CD4-positive, alpha-beta T cell treated with Interleukin-1 beta for 1 hour (primary cell): ENCODE data around the gene PLEKHF1.
"Not testable (repeated sequence)": the region's sequence is repeated elsewhere in the genome, so short reads cannot be mapped to it uniquely, and the experiment has no call there.

Source experiments
- DNase-seq, 2 donors: peaks; one replicate each; pipeline ENCODE4 v3.0.0-alpha.2; 2020 to 2022

The PLEKHF1 gene, protein sequence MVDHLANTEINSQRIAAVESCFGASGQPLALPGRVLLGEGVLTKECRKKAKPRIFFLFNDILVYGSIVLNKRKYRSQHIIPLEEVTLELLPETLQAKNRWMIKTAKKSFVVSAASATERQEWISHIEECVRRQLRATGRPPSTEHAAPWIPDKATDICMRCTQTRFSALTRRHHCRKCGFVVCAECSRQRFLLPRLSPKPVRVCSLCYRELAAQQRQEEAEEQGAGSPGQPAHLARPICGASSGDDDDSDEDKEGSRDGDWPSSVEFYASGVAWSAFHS

DNA sequence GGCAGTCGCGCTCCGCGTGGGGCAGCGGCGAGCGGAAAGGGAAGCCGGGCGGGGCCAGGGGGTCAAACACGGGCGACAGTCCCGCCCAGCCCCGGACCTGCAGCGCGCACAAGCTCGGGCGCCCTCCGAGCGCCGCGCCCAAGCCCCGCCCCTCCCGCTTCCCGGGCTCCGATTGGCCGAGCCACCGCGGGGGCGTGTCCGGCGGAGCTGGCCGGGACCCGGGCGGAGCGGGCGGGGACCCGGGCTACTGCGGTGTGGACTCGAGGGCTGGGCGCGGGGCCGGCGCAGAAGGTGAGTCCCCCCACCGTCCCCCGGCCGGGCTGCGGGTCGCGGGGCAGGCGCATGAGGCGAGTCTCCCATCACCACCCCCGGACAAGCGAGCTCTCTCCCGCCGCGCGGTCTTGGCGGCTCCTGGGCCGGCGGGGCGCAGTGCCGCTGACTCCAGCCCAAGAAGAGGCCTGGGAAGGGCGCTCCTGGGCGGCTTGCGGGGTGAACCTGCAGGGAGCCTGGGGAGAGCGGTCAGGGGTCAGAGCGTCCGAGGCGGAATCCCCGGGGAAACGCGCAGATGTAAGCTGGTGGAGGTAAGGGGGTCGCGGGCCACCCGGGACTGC lies at the start of gene PLEKHF1:
Gene PLEKHF1, plus strand, starts transcription at position 247 of the 611 bp plus-strand sequence. CDS start 8,379 bp downstream, outside the sequence.
- DNase-seq = peak; percentile 85 to 87

DNA sequence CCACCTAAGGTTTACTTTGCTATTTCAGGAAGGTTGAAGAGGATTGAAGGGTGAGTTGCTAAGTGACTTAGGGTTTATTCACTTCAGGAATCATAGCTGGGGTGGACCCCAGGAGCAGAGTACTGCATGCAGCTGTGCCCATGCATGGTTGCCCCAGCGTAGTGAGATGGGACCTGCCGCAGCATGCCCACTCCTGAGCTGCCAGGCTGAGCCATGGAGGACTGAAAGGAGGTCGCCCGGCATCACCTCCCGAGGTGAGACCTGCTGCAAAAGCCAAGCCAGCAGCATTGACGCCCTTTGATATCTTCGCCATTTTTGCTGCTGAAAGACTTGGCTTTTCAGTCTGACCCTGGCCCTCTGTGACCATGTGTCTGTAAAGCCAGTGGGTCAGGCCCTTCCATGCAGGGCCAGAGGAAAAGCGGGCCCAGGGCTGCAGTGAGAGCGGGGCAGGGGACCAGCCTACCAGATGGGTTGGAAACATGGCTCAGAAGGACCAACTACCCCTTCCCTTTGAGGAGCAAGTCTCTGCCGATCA lies 49.3 kb upstream of the PLEKHF1 start:
- DNase-seq = no peak

DNA sequence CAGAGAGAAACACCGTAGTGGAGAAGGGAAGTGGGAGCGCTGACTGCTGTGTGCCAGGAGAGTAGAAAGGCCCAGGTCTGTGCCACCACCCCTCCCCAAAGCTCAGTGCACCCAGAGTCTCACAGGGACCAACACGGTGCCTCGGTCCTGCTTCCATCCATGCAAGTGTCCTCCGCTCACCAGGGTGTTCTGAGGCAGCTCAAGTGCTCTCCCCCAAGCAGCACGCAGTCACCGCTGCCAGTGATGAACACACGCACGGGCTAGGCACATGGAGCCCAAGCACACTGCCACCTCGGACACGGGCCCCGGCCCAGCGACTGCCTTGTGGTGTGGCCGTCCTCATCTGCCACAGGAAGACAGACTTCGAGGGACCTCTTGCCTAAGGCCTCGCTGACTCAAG lies 48.7 kb upstream of the PLEKHF1 start:
- no peak for DNase-seq

DNA sequence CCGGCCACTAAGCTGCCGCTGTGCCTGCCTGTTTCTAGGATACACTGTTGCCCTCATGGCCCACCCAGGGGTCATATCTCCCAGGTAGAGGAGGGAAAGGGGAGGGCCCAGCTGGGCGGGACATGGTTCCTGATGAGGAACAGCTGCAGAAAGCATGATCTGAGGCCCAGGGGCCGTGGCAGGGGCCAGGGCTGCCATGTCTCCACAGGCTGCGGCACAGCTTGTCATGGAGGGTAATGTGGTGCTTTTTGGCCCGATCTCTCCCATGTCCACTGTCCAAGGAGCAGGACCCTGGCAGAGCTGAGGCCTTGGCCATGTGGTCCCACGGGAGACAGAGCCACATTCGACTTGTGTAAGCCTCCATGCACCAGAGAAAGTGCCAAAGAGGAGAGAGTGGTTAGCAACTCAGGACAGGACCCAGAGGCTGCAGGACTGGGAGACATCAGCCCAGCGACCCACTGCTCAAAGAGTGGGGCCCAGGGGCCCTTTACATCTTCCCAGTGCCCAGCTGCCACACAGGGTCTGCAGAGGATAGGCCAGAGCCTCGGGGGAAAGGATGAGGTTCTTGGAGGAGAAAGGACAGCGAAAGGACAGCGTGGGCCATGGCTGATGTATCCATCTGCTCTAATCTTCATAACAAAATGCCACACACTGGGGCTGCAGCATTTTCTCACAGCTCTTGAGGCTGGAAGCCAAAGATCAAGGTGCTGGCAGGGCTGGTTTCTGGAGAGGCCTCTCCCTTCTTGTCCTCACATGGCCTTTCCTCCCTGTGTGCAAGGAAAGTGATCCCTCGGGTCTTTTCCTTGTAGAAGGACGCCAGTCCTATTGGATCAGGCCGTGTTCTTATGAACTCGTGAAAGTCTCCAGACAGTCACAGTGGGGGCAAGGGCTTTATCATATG lies 47.6 kb upstream of the PLEKHF1 start:
- DNase-seq = no peak

DNA sequence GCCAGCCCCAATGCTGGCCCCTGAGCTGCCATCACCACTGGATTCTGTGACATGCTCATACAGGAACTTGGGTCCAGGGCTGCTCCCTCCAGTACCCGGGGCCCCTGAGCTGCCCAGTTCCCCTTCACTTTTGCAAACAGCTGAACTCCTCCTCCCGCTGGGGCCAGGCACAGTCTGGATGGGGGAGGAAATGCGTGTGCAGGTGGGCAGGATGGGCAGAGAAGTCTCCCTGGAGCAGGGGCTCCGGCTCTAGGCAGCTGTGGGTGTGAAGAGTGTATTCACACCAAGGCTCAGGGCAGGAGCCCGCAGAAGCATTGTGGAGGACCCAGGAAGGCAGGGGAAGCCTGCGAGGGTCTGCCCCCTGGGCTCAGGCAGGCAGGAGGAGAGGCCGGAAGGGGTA lies 46.8 kb upstream of the PLEKHF1 start:
- DNase-seq = no peak

DNA sequence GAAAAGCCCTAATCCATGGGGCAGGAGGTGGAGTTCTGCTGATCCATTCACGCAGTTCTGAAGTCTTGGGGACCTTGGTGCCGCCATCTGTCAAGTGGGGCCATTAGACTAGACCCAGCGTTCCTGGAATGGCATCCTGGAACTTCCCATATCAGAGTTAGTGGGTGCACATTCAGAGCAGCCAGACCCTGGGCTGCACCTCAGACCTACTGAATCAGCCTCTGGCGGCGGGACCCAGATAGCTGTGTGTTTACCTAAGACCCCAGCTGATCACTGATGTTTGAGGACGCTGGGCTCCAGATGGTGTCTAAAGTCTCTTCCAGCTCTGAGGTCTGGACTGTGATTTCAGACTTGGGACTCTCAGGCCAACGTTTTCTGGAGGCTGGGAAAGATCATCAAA lies 46.4 kb upstream of the PLEKHF1 start:
- no peak for DNase-seq

DNA sequence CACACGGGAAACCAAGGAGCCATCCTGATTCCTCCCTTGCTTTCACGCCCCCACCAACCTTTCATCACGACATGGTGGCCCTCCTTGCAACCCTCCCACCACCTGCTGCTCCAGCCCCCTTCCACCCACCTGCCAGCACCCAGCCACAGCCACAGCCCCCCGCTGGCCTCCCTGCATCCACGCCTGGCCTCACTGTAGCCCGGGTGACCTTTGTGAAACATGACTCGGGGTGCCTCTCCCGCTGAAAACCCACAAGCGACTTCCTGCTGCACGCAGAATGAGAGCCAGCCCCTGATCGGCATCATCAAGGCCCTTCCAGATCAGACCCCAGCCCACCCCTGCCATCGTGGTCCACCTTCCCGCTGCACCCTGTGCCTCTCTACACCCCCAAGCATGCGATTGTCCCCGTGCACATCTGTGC lies 44.3 kb upstream of the PLEKHF1 start:
- peak in 1 of 2 donors; percentile 15 for DNase-seq

DNA sequence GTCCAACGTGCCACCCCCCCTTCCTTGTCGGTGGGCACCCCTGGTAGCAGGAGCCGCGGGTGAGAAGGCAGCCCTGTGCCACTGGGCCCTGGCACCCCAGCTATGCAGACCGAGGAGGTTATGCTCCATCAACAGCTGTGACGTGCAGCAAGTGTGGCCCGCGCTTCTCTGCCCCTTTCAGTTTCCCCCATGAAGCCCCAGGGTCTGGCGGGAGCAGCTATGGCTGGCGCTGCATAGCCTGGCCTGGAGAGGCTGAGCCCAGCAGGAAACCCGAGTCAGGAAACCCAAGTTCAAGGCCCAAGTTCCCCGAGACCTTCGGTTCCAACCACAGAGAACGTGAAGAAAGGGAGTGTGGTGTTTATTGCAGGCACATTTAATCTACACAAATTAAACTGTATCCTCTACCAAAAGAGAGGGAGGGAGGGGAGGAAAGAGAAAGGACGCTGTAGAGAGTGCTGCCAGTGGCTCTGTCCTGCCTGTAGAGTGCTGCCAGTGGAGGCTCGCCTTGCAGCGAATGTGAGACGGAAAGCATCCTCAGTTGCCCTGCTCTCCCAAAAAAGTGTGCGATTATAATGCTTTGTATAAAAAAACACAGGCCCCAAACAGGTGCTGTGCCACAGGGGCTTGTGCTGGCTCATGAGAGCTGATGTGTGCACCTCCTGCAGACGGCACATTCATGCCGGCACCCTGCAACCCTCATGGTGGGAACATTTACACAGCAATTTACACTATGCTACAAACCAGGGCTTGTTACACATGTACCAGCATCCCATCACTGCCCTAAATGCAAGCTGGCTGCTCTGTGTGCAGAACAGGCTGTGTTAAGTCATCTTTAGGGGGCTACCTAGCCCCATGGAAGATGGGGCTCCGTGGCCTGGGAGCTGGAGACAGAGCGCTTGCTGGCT lies 42.8 kb upstream of the PLEKHF1 start:
- DNase-seq = peak; percentile 20 to 38

DNA sequence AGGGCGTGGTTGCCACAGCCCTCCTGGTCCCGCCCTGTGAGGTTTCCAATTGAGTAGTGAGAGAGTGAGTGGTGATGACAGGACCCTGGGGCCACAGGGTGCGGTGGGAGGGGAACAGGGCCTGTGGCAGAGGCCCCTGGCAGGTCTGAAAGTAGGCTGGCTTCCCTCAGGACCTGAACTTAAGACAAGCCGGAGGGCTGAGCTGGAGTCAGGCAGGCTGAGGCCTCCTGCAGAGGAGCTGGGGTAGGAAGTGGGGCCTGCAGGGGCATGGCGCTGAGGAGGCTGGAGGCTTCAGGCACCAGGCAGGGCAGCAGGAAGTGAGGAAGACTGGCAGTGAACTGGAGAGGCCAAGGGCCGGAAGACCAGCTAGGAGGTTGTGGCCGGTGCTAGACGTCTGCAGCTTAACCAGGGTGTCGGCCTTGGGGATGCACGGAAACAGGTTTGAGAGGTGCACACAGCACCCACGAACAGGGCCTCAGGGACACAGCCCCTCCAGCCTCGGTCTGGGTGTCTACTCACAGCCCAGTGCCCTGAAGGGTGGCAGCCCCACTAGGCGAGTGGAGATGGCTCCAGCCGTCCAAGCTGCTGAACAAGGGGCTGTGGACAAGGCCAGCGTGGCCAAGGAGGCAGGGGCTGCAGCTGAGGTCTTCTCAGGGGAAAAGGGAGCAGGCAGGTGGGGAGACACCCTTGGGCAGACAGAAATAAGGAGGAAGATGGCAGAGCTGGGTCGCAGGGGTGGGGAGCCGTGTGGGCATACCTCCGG lies 41.4 kb upstream of the PLEKHF1 start:
- peak; percentile 13 to 34 for DNase-seq

DNA sequence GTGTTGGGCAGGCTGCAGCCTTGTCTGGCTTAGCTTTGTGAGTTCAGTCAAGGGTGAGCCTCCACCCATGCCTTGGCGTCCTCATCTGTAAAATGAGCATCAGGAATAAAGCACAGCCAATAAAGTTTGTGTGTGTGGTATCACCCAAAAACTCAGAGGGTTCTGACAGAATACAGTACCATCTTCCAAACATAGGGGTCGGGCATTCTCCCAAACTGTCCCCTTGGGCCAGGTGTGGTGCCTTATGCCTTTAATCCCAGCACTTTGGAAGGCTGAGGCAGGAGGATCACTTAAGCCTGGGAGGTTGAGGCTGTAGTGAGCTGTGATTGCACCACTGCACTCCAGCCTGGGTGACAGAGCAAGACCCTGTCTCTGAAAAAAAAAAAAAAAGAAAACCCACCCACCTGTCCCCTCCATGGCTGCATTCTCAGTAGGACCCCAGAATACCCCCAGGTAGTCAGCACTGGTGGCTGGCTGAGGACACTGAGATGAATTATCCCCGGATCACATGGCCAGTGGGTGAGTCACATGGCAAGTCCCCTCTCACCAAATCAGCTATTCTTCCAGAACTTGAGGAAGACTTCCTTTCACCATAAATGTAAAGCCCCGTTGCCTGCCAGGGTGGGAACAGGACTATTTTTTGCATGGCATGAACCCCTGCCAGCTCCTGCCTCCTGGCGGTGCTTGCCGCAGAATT lies 40.6 kb upstream of the PLEKHF1 start:
- no peak for DNase-seq

DNA sequence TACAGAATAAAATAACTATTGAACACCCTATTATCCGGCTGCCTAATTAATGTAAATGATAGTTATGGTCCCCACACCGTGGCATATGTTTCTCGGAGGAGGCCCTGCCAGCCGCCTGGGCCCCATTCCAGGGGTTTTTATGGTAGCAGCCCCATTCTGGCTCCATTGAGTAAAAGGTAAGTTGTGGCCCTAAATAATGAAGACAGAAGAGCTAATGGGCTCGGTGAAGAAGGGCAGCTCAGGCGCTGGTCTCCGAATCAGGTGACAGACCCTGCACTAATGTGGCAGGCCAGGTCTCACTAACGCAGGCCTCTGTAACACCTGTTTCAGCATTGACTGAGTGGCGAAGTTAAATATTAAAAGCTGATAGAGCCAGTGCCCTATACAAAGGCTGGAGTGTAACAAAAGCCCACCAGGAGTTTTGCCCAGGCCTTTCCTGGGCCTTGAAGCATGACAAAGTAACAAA lies 40.0 kb upstream of the PLEKHF1 start:
- no peak for DNase-seq

DNA sequence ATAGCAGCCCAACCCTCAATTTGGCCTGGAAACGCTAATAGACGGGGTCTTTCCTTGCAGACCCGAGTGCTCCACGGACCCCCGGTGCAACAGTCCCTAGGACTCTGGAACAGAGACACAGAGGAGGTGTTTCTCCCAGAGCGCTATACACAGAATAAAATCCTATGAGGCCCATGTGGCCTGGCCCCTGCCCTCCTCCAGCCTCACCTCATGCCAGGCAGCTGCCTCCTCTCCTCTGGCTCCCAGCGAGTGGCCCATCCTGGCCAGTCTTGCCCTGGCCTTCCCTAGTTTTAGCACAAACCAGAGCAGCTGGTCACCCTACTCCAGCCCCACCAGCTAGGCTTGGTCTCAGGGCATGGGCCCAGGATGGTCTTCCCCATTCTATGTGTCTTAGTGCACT lies 38.9 kb upstream of the PLEKHF1 start:
- DNase-seq = no peak

DNA sequence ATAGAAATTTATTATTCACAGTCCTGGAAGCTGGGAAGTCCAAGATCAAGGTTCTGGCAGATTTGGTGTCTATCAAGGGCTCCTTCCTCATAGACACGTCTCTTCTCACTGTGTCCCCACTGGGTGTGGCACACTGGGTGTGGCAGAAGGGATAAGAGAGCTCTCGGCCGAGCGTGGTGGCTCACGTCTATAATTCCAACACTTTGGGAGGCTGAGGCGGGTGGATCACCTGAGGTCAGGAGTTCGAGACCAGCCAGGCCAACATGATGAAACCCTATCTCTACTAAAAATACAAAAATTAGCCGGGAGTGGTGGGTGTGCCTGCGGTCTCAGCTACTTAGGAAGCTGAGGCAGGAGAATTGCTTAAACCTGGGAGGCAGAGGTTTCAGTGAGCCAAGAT lies 38.4 kb upstream of the PLEKHF1 start:
- DNase-seq = not testable (repeated sequence)

DNA sequence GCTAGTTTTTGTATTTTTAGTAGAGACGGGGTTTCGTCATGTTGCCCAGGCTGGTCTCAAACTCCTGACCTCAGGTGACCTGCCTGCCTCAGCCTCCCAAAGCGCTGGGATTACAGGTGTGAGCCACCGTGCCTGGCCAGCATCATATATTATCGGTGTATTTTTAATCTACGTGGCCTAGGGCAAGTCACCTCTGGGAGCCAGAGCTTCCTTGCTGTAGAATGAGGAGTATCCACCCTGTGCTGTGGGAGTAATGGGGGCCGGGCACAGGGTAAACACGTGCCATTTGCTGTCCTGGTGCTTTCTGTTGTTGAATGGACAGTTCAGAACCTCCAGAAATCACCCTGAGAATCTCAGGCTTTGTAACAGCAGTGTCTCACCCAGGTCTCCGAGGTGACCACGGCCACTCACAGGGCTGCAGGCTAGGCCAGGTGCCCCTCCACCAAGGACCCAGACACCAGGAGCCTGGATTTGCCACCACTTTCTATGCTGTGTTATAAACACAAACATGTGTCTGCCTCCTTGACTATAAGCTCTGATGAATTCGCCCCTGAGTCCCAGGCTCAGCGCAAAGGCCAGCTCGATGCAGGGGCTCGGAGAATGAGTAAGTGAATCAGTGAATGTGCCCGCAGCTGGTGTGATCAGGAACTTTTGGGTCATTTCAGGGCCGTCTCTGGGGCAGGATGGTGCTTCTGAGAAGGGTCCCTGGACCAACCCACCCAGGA lies 36.4 kb upstream of the PLEKHF1 start:
- DNase-seq = no peak

DNA sequence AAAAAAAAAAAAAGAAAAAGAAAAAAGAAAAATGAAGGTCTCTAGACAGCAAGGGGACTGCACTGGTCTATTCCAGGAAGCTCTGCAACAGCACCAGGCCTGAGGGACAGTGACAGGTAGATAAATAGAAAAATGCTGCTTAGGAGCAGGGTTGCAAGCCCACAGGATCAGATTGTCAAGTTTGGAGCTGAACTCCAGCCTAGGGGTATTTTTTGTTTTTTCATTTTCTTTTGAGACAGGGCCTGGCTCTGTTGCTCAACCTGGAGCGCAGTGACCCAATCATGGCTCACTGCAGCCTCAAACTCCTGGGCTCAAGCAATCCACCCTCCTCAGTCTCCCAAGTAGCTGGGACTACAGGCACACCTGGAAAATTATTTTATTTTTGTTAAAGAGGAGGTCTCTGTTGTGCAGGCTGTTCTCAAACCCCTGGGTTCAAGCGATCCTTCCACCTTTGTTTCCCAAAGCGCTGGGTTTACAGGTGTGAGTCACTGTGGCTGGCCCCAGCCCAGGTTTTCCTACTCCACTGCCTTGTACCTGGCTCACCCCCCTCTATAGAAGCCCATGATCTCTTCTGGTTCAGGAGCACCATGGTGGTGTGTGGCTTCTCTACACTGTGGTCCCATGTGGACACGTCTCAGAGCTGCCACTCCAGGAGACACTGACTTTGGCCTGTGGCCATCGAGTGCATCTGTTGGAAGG lies 35.3 kb upstream of the PLEKHF1 start:
- DNase-seq = no peak

DNA sequence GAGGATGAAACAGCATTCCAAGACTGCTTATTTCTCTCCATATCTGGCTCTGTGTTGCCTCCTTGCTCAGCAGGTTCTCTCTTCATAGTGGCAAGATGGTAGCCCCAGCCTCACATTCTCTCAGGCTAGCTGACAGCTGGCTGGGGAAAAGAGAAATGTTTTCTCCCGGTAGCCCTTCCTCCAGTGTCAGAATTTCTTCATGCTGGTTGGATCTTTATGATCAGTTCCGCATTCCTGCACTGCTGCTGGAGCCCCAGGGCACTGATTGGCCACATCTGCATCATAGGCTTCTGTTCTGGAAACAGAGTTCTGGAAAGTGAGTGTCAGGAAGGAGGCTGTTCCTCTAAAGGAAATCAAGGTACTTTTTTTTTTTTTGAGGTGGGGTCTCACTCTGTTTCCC lies 34.6 kb upstream of the PLEKHF1 start:
- no peak for DNase-seq

DNA sequence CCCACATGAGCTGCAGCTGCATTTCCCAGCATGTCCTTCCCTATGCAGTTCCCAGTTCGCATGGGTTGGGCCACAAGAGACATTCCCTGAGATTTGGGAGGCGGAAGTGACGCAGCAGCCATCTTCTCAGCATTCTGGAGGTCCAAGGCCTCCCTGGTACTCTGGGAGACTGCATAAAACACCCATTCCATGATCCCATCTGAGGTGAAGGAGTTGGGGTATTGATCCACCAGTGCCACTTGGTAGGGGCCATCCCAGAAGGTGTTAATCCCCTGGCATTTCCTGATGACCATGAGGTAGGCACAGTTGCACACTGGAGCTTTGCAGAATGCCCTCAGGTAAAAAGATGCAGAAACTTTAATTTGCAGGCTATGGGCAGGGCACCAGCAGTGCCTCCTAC lies 33.8 kb upstream of the PLEKHF1 start:
- no peak for DNase-seq

DNA sequence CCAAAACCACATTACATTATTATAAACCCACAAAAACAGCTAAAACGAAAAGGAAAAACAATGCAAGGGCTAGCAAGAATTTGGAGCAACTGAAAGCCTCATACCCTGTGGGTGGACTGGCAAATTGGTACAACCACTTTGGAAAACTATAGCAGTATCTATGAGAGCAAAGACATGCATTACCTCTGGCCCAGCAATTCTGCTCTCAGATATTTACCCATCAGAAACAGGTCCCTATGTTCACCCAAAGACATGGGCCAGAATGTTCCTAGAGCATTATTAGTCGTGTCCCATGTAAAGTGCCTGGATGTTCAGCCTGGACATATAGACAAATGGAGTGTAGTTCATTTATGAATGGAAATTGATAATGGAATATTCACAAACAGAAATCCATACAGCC lies 31.3 kb upstream of the PLEKHF1 start:
- no peak for DNase-seq

DNA sequence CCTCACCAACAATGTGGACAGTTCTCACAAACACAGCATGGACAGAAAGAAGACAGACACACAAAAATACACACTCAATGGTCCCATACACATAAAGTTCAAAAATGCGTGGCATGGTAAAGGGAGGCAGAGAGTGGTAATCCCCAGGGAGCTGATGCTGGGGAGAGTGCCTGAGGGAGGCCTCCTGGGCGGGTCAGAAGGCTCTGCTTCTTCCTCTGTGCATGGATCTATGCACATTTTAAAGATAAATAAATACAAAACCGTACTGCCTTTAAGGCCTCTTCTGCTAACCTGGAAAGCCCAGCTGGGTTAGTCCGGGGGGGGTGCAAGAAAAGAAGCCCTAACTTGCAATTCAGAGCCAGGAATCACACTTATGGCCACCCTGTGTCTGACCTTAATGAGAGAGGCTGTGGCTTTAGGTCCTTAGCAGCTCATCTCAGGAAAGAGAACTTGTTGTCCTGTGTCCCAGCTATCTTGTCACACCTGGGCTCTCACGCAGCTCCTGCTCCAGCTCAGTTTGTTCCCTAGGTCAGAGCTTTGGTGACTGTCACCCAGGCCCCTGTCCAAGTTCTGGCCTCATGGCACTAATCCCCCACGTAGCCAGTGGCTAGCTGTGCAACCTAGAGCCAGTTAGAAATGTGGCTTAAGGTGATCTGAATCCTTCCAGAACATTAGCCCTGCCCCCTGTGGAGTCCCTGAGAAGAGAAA lies 30.7 kb upstream of the PLEKHF1 start:
- DNase-seq = no peak
